PC-9 (cell line): ENCODE data around the gene ALKBH5.

Source experiments
- CTCF ChIP-seq: fragments of 200-600 bp; sonication (generic); conservative IDR thresholded peaks from 2 replicates; pipeline ENCODE4 v1.6.1; 2017; ENCODE audit warnings: mixed run types, antibody characterized with exemption, mild to moderate bottlenecking, moderate library complexity
- EZH2 ChIP-seq: fragments of 200-600 bp; sonication (generic); IDR thresholded peaks from 2 replicates; pipeline ENCODE4 v1.8.0; 2017; ENCODE audit warnings: antibody characterized with exemption, low read depth

GRCh38 chr17:18187821-18188761 is 4.5 kb downstream of the ALKBH5 start:
- TF ChIP-seq CTCF (no peak), EZH2 (no peak)
